Endothelial cell of umbilical vein (primary cell): ENCODE results near the gene LTBP1. TPM values are rescaled to one million over a fixed set of nuclear protein-coding genes. Genes with fewer than 3 reads are reported as not detected.

ENCODE experiments used
- BruUV-seq: library from RNA; stranded (reverse); fragments of 400-500 nt; replicated peaks from 2 replicates; lab custom pipeline; 2021; lab: Mats Ljungman, UMichigan
- CTCF ChIA-PET: fragments of 300-600, 350-600 bp; sonication (Branson Sonifier 250); formaldehyde crosslinking; loops from one replicate; lab custom pipeline; 2021; ENCODE audit warnings: antibody characterized with exemption, inconsistent platforms; lab: Charles Lee
- POLR2A ChIA-PET: fragments of 300-600, 350-600 bp; sonication (Branson Sonifier 250); formaldehyde crosslinking; loops from one replicate; lab custom pipeline; 2021; ENCODE audit warnings: antibody characterized with exemption, inconsistent platforms; lab: Charles Lee
- DNase-seq: peaks from one replicate; pipeline ENCODE4 v3.0.0-alpha.2; 2011; ENCODE audit warnings: low read depth, low spot score
- FAIRE-seq: peaks from 2 replicates; lab custom pipeline; 2011; peaks lifted over from hg19 to GRCh38; lab: Jason Lieb, UNC
- H2AFZ ChIP-seq: 2 replicates; pipeline ENCODE4 v1.6.0; 2012; ENCODE audit warnings: low read depth, low read length, control low read depth, inconsistent platforms
- H3K27ac ChIP-seq: 2 replicates; pipeline ENCODE4 v1.5.1; 2011; ENCODE audit warnings: low read depth, mild to moderate bottlenecking, control low read depth, low read length, moderate library complexity; ENCODE audit not compliant: insufficient read depth
- H3K27me3 ChIP-seq, 2 experiments: 2 replicates each; pipeline versions ENCODE4 v1.6.0 to v1.6.1; 2011; ENCODE audit warnings: low read length in 2 of 2, mixed read lengths in 1 of 2; ENCODE audit not compliant: control insufficient read depth in 2 of 2, insufficient read depth in 2 of 2
- H3K36me3 ChIP-seq, 2 experiments: 2 replicates in 1 of 2; 3 replicates in 1 of 2; pipeline ENCODE4 v1.5.1; 2011; ENCODE audit warnings: low read length in 2 of 2, mild to moderate bottlenecking in 1 of 2, moderate library complexity in 1 of 2; ENCODE audit not compliant: control insufficient read depth in 2 of 2, insufficient read depth in 2 of 2; ENCODE audit errors: extremely low read depth in 1 of 2
- H3K4me1 ChIP-seq: 3 replicates; pipeline ENCODE4 v1.5.1; 2011; ENCODE audit warnings: mild to moderate bottlenecking, low read length; ENCODE audit not compliant: control insufficient read depth, insufficient read depth; ENCODE audit errors: extremely low read depth
- H3K4me2 ChIP-seq: 2 replicates; pipeline ENCODE4 v1.6.1; 2011; ENCODE audit warnings: low read length, control low read depth, mixed read lengths; ENCODE audit not compliant: insufficient read depth
- H3K4me3 ChIP-seq, 3 experiments: fragments of 200-600 bp in 1 of 3; sonication (generic), shearing (Covaris generic) in 1 of 3; replicated peaks in 1 of 3; 2 replicates each; pipeline ENCODE4 v1.5.1; 2011 to 2016; ENCODE audit warnings: control low read depth in 3 of 3, low read length in 3 of 3, mild to moderate bottlenecking in 2 of 3, inconsistent platforms in 1 of 3, low read depth in 1 of 3, moderate library complexity in 1 of 3; ENCODE audit not compliant: insufficient read depth in 1 of 3
- H3K79me2 ChIP-seq: 2 replicates; pipeline ENCODE4 v1.6.0; 2012; ENCODE audit warnings: low read length, inconsistent platforms; ENCODE audit not compliant: control insufficient read depth, insufficient read depth
- H3K9ac ChIP-seq: replicated peaks from 2 replicates; pipeline ENCODE3; 2011; ENCODE audit warnings: low read length, control low read depth; ENCODE audit not compliant: insufficient read depth; ENCODE audit errors: extremely low read depth
- H3K9me1 ChIP-seq: replicated peaks from 3 replicates; pipeline ENCODE4 v1.6.0; 2011; ENCODE audit warnings: mild to moderate bottlenecking, low read length; ENCODE audit not compliant: control insufficient read depth, insufficient read depth; ENCODE audit errors: extremely low read depth
- H3K9me3 ChIP-seq: replicated peaks from 2 replicates; pipeline ENCODE4 v1.5.1; 2012; ENCODE audit warnings: low read length, inconsistent platforms; ENCODE audit not compliant: control insufficient read depth, insufficient read depth
- H4K20me1 ChIP-seq: replicated peaks from 2 replicates; pipeline ENCODE3; 2011; ENCODE audit warnings: mild to moderate bottlenecking, low read length; ENCODE audit not compliant: control insufficient read depth, insufficient read depth; ENCODE audit errors: extremely low read depth
- CTCF ChIP-seq, 2 donors: IDR thresholded peaks; 1 replicate in 1 of 2; 2 replicates in 1 of 2; pipeline ENCODE4 v1.5.1; 2011; ENCODE audit warnings: low read length in 2 of 2, mild to moderate bottlenecking in 2 of 2, moderate library complexity in 2 of 2, control low read depth in 1 of 2, inconsistent platforms in 1 of 2, low read depth in 1 of 2; ENCODE audit not compliant: insufficient read depth in 1 of 2; ENCODE audit errors: extremely low read depth in 1 of 2
- EZH2 ChIP-seq: IDR thresholded peaks from 2 replicates; pipeline ENCODE4 v1.6.1; 2012; ENCODE audit warnings: borderline replicate concordance, low read depth, mild to moderate bottlenecking, moderate library complexity, low read length, inconsistent platforms; ENCODE audit not compliant: severe bottlenecking
- FOS ChIP-seq: IDR thresholded peaks from 2 replicates; pipeline ENCODE4 v1.6.1; 2011; ENCODE audit warnings: mild to moderate bottlenecking, low read length, moderate library complexity, borderline replicate concordance; ENCODE audit not compliant: insufficient read depth
- GATA2 ChIP-seq: IDR thresholded peaks from 2 replicates; pipeline ENCODE4 v1.7.0; 2011; ENCODE audit warnings: low read depth, mild to moderate bottlenecking, moderate library complexity, mixed read lengths, low read length; ENCODE audit not compliant: insufficient read length, insufficient read depth
- JUN ChIP-seq: IDR thresholded peaks from 2 replicates; pipeline ENCODE4 v1.6.1; 2011; ENCODE audit warnings: borderline replicate concordance, low read depth; ENCODE audit not compliant: insufficient read length, insufficient read depth
- MYC ChIP-seq: IDR thresholded peaks from one replicate; pipeline ENCODE4 v1.6.1; 2011; ENCODE audit warnings: mild to moderate bottlenecking, low read depth, low read length
- POLR2AphosphoS5 ChIP-seq: IDR thresholded peaks from 2 replicates; pipeline ENCODE4 v1.6.1; 2012; ENCODE audit warnings: low read depth, mild to moderate bottlenecking, control low read depth, low read length, moderate library complexity; ENCODE audit not compliant: insufficient read depth
- dilution Hi-C: fragments of 300-500 bp; cut with MboI; formaldehyde crosslinking; loops from one replicate; pipeline ENCODE4 v1.15.0; 2019; ENCODE audit warnings: low sequenced_read_pairs; ENCODE audit not compliant: extremely low pct_ligation_motif_present
- intact Hi-C: fragments of 100-400 bp; cut with micrococcal nuclease; formaldehyde crosslinking; loops from one replicate; pipeline ENCODE4 v1.10.0; 2022
- polyA plus RNA-seq, 4 experiments: library from polyadenylated mRNA; depleted of rRNA in 3 of 4; stranded (reverse) in 3 of 4; unstranded in 1 of 4; fragments of >200 nt; gene quantifications; 2 replicates each; pipeline versions ENCODE4 v1.2.1 to v1.2.3, GENCODE V29; 2011 to 2012; ENCODE audit warnings: missing spikeins in 1 of 4
- total RNA-seq: library from RNA; stranded (reverse); gene quantifications from 2 replicates; pipeline ENCODE4 v1.2.3, GENCODE V29; 2021
- TF ChIP-seq, protein P1 (sequence below): IDR thresholded peaks from 2 replicates; pipeline ENCODE4 v1.6.1; 2011; ENCODE audit not compliant: insufficient read depth, insufficient read length

LTBP1 gene
- total and polyA plus RNA-seq, 2 donors (not counting 3 experiments of a cell fraction or from before 2014, with no cell fraction given) = 57.4 to 68.2 TPM

- peaks cover 41% of the 10 kb centered on the region for H3K4me1 ChIP-seq
- ChIA-PET POLR2A (interaction anchor here (0.6 kb wide), 1 partner anchor 50 kb away, joined by 4 read pairs; no protein-coding TSS in a partner anchor), CTCF (interaction anchor here (0.9 to 3.2 kb wide), 5 partner anchors 11 to 230 kb away, joined by 3 to 26 read pairs (median 6); no protein-coding TSS in a partner anchor)
- peaks cover 0 to 3% of the 10 kb centered on the region in 2 experiments for H3K36me3 ChIP-seq
- BruUV-seq = no TSS peak
- peak overlapping the region; percentile 81 for H3K4me2 ChIP-seq
- H3K27me3 ChIP-seq = no peaks in the 10 kb centered on the region
- H2AFZ ChIP-seq = no peak overlapping the region
- peak overlapping the region; percentile 88 for H3K27ac ChIP-seq
- intact Hi-C loops (loop anchor here (2.0 to 10.0 kb wide), 8 partner anchors 54 to 563 kb away; no protein-coding TSS in a partner anchor), dilution Hi-C loops (no loop called here)
- no peaks in the 10 kb centered on the region for H3K9me3 ChIP-seq
- no peaks in the 10 kb centered on the region for H4K20me1 ChIP-seq
- H3K9me1 ChIP-seq = no peaks in the 10 kb centered on the region
- FAIRE-seq (peak; percentile 48), DNase-seq (peak; percentile 49)
- H3K9ac ChIP-seq = peak overlapping the region; percentile 77
- peaks cover 2% of the 10 kb centered on the region for H3K79me2 ChIP-seq
- peak overlapping the region in 1 of 3 experiments; percentile 59 for H3K4me3 ChIP-seq
- TF ChIP-seq MYC (no peak), POLR2AphosphoS5 (no peak), GATA2 (no peak), JUN (no peak), CTCF (IDR thresholded peaks at IDR 0.05; ENCODE audit: extremely low read depth in 1 of 2, insufficient read depth in 1 of 2, low read depth in 1 of 2, low read length in 2 of 2) (no peak), FOS (no peak), EZH2 (no peak)
- TF ChIP-seq, protein P1, sequence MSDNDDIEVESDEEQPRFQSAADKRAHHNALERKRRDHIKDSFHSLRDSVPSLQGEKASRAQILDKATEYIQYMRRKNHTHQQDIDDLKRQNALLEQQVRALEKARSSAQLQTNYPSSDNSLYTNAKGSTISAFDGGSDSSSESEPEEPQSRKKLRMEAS = no peak
Observed at GRCh38 chr2:33021542-33022227, 74.9 kb downstream of the LTBP1 start.
